DOHH2 (cell line): ENCODE measurements around the gene TMEM181.

Source experiments
- CTCF ChIP-seq: fragments of 200-600 bp; sonication (generic); IDR thresholded peaks from one replicate; pipeline ENCODE4 v1.5.1; 2014; ENCODE audit warnings: antibody characterized with exemption, mild to moderate bottlenecking, low read depth, low read length; ENCODE audit not compliant: poor library complexity, severe bottlenecking
- EZH2phosphoT487 ChIP-seq: fragments of 200-600 bp; sonication (generic); IDR thresholded peaks from 2 replicates; pipeline ENCODE4 v1.6.1; 2017; ENCODE audit warnings: borderline replicate concordance, mild to moderate bottlenecking, antibody characterized with exemption, low read length, moderate library complexity, mixed read lengths

GRCh38 chr6:158548418-158549161 lies 11.3 kb upstream of the TMEM181 start:
- TF ChIP-seq CTCF (no peak), EZH2phosphoT487 (no peak)
